ENCODE results near the gene PTP4A2.

The PTP4A2 gene

DNA sequence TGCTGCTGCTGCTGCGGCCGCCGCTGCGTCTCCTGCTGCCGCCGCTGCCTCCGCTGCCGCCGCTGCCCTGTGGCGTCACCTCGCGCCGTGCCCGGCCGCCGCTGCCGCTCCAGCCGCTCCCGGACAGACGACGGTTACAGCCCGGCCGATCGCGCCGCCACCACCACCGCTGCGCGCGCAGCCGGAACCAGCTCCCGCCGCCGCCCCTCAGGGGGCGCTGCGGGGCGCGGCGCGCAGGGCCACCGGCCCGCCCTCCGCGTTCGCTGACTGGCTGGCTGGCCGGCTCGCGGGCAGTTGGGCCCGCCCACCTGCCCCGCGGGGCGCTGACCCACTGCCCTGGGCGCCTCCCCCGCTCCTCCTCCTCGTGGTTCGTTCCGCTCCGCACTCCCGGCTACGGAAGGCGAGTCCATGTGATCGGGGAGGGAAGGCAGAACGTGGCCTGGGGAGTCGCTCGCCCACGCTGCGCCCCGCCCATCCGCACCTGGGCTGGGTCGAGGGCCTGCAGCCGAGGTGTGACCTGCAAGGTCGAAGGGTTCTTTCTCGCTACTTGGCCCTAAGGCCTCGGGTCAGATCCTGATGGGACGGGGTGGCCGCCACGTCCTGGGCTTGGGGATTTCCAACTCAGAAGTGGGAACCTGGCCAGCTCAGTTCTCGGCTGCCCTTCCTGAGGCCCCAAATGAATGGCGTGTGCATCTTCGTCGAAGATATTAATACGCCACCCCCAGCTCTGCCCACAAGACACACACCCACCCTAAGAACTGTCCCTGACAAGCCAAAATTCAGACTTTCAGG lies at the start of gene PTP4A2:
Gene PTP4A2, minus strand, starts transcription at position 185 of the 792 bp plus-strand sequence. CDS start 19,303 bp downstream, outside the sequence.
- peak; percentile 99 for DNase-seq (ENCODE audit: low spot score)

DNA sequence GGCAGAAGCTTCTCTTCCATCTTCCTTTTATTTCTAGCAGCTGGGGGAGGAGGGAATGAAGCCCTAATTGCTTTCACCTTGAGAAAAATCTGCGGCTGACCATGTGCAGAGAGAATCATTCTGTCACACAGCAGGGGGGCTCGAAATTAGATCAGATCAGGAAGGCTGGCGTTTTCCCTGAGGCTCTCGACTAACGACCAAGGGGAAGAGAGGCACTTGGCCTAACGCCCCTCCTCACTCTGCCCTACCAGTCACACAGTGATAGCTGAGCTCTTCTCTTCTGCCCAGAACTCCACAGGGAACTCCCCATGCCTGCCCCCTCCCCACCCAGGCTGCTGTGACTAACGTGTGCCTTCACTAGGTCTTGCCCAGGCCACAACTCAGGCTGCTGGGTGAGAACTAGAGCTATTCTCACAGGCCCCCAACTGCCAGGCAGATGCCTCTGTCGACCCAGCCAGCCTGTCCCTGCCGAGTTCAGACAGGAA lies 49.0 kb upstream of the PTP4A2 start:
- DNase-seq (ENCODE audit: low spot score) = no peak

GRCh38 chr1:31985430-31985829 lies 47.3 kb upstream of the PTP4A2 start:
- no peak for DNase-seq (ENCODE audit: low spot score)

DNA sequence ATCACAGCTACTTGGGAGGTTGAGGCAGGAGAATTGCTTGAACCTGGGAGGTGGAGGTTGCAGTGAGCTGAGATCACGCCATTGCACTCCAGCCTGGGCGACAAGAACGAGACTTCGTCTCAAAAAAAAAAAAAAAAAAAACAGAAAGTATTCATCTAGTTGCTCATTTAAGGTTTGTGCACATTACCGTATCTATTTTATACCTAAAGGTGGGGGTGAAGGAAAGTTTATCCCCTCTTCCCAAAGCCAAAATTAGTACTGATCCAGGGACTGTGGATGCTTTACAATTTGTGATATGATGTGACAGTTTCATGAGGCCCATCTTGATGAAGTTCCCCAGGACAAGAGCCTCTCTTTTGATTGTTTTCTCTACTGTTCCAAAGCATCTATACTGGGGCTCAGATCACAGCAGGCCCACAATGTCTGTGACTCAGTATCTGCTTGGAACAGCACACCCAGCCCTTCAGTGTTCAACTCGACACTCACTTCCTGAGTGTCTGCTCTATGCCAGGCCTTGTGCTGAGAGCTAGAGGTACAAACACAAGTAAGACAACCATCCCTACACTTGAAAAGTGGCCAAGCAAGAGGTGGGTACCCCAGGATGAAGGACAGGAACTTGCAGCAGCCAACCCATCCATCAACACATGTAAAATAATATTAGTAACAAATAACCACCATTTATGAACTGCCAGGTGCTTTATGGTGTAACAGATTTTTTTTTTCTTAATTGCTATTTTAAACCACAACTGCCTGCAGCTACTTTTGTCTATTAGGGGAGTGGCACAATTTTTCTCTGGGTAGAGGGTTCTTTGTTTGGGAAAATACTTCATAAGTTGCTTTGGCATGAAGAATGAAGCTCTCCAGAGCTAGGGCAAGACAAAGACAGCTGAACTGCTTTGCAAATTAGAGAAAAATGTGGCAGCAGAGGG lies 46.5 kb upstream of the PTP4A2 start:
- peak; percentile 57 for DNase-seq (ENCODE audit: low spot score)

- no peak for DNase-seq (ENCODE audit: low spot score)
Measured at GRCh38 chr1:31981972-31982371, 43.8 kb upstream of the PTP4A2 start.

DNA sequence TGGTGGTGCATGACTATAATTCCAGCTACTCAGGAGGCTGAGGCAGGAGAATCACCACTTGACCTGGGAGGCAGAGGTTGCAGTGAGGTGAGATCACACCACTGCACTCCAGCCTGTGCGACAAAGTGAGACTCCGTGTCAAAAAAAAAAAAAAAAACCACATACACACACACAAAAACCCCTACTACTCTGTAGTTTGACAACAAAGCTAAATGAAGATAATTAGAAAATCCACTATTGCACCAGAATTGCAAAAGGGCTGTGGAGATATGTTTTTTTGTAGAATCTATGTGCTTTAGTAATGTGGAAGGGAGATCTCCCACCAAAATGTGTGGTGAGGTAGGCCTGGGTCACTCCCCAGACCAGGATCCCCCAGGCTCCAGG lies 43.3 kb upstream of the PTP4A2 start:
- no peak for DNase-seq (ENCODE audit: low spot score)

DNA sequence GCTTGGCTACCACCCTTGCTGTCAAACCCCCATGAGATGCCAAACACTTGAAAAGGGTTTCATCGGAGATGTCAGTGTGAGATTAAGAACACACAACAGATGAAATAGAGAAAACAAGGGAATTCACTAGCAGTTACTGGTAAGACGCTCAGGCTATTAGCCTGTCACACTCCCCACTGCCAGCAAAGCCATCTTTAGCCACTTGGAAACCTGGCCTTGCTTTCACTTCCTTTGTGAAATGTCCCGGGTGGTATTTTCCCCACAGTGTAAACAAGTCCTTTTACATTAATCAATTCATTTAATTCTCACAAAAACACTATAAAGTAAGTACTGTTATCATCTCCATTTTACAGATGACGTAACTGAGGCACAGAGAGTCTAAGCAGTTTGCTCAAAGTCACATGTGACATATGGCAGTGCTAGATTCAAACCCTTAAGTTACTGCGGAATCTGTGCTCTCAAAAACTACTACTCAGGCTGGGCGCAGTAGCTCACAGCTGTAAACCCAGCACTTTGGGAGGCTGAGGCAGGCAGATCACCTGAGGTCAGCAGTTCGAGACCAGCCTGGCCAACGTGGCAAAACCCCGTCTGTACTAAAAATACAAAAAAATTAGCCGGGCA lies 42.8 kb upstream of the PTP4A2 start:
- DNase-seq (ENCODE audit: low spot score) = no peak

DNA sequence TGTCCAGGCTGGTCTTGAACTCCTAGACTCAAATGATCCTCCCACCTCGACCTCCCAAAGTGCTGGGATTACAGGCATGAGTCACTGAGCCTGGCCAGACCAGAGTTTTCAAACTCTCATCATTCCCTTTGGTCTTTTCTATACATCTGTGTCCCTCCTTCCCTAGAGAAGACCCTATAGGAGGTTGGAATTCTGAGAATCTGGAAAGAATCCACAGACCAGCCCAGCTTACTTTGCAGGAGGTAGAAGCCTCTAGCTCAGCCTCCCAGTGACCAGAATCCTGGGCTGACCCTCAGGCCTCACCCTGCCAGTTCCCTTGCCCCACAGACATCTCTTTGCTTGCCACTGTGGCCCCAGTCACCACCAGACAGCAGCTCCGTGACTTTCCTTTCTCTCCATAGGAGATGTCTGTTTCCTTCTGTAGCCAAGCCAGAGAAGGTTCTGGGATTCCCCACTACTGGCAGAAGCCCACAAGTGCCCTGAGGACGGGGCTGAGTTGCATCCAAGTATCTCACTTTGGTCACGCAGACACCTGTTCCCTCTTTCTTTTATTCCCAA lies 40.8 kb upstream of the PTP4A2 start:
- no peak for DNase-seq (ENCODE audit: low spot score)

DNA sequence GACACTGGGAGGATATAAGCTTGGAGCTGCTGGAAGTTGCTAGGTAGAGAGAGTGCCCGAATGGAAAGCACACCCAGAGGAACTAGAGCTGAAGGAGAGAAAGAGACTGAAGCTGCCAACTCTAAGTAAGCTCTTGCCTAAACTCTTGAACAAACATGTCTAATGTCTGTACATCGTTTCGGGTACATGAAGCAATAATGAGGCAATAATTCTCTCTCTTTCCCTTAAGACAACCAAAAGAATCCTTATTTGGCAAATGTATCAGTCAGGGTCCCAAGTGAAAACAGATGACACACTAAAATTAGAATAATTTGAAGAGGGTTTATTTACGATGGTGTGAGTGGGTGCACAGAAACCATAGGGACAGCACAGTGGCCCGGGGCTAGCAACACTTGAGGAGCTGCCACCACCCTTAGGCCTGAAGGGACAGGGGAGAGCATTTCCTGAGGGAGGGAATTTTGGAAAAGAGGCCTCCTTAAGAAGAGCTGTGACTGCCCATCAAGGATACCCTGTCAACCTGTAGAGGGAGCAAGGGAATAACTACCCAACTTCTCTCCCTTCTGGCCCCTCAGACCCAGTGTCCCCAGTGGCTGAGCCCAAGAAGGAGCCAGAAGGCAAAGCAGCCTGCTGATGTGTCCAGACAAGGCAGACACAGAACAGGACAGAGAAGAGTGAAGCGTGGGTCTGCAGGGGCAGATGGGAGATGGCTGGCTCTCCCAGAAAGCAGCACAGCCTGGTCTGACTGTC lies 39.4 kb upstream of the PTP4A2 start:
- peak; percentile 65 for DNase-seq (ENCODE audit: low spot score)

- DNase-seq (ENCODE audit: low spot score) = peak; percentile 63
Measured at GRCh38 chr1:31976401-31976800, 38.2 kb upstream of the PTP4A2 start.

GRCh38 chr1:31970873-31971272 lies 32.7 kb upstream of the PTP4A2 start:
- no peak for DNase-seq (ENCODE audit: low spot score)

- no peak for DNase-seq (ENCODE audit: low spot score)
Measured at GRCh38 chr1:31961536-31961935, 23.4 kb upstream of the PTP4A2 start.

DNA sequence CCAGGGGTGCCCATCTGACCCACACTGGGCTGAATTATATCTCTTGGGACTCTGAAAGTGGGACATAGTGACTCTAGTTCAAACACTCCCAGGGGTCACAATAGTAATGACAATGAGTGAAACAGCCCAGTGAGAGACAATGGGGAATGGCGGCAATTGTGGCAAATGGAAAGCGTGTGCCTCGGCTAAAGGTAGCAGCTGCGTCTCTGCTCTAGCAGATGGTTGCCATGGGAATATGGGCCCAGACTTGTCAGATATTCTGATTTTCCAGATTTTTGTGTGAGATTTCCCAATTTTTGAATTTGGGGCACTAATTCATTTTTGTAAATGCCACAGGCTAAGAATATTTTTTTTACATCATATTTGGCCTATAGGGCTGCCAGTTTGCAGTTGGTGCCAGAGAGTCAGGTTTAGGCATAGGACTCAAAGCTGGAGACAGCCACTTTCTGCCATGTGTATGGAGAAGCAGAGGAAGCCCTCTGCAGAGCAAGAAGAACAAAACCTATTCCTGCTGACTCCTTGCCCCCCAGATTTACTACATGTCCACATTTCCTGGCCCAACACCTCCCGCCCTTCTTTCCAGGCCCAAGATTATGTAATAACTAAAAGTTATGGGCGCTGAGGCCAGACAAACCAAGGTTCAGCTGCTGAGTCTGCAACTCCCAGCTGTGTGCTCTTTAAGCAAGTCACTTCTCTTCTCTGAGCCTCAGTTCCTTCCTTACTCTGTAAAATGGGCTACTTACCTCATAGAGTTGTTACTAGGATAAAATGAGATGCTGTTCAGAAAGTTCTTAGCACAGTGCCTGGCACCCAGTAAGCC lies 21.6 kb upstream of the PTP4A2 start:
- no peak for DNase-seq (ENCODE audit: low spot score)

GRCh38 chr1:31957701-31958674 lies 19.8 kb upstream of the PTP4A2 start:
- no peak for DNase-seq (ENCODE audit: low spot score)

GRCh38 chr1:31955917-31956736 lies 18.0 kb upstream of the PTP4A2 start:
- peak; percentile 90 for DNase-seq (ENCODE audit: low spot score)

DNA sequence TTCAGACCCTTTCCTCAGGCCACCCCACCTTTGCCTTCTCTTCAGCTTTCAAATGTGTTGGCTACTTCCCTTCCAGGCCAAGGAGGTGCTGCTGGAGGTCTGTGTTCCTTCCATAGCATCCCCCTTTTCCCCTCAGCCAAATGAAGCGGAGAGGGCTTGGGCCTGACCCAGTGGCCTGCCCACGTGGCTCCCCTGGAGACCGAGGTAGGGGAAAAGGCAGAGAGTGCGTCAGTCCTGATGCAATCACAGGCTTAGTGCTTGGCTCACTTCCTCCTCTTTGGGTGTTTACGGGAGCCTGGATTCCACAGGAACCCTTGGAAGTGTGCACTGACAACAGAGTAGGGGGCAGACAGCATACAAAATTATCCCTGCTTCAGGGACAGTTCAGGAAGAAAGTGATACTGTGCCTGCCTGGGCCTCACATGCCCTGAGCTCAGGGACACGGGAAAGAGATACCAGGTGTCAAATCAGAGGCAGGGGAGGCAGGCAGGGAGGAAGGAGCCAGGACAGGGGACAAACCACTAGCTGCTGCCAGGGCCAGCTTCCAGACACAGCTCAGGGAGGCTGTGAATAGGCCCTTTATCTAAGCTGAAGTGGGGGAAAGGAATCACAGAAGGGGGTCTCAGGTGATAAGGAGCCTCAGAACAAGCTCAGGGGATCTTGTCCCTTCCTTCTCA lies 16.6 kb upstream of the PTP4A2 start:
- peak; percentile 89 for DNase-seq (ENCODE audit: low spot score)

GRCh38 chr1:31952825-31953220 lies 14.7 kb upstream of the PTP4A2 start:
- no peak for DNase-seq (ENCODE audit: low spot score)

DNA sequence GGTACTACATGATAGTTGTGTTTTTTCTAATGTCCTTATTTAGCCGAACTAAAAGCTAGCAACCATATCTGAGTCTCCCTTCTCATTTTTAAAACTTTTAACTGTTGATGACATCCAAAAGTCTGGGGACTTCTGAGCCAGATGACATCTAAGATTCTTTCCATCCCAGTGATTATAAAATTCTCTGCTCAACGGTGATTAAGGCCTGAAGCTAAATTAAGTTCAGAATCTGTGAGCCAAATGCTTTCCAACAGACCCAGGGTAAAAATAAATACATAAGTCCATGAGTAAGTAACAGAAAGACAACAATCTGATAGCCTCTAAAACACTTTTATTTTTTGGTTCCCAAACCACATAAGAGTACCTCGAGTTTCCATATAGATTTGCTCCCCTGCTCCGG lies 13.1 kb upstream of the PTP4A2 start:
- no peak for DNase-seq (ENCODE audit: low spot score)

Data from AG20443 (cell line).